ENCODE data around the gene UNC5B.

Gene UNC5B

GRCh38 chr10:71268758-71269157 lies 56.4 kb downstream of the UNC5B start:
- H3K9me3 ChIP-seq (ENCODE audit: control insufficient read depth, low read length) = no peaks in the 10 kb centered on the region

GRCh38 chr10:71269301-71270288 lies 57.2 kb downstream of the UNC5B start:
- H2AFZ ChIP-seq = no peak overlapping the region
- H3K79me2 ChIP-seq = no peaks in the 10 kb centered on the region
- H3K4me3 ChIP-seq (ENCODE audit: low read depth, low read length) = no peak overlapping the region
- H3K4me1 ChIP-seq = no peaks in the 10 kb centered on the region
- no peak overlapping the region for H3K27ac ChIP-seq
- no peaks in the 10 kb centered on the region for H3K9me3 ChIP-seq (ENCODE audit: control insufficient read depth, low read length)
- H3K9ac ChIP-seq = no peak overlapping the region
- no peak overlapping the region for H3K4me2 ChIP-seq (ENCODE audit: low read length)
- TF ChIP-seq CTCF (IDR thresholded peaks at IDR 0.05) = no peak
- no peaks in the 10 kb centered on the region for H3K27me3 ChIP-seq (ENCODE audit: control insufficient read depth, insufficient read depth, low read length)
- H3K36me3 ChIP-seq (ENCODE audit: control insufficient read depth, insufficient read depth, low read length) = no peaks in the 10 kb centered on the region

More at GRCh38 chr10:71268758-71269157, 56.4 kb downstream of the UNC5B start:
- H3K27ac ChIP-seq = no peak overlapping the region
- H3K79me2 ChIP-seq = no peaks in the 10 kb centered on the region
- H3K36me3 ChIP-seq (ENCODE audit: control insufficient read depth, insufficient read depth, low read length) = no peaks in the 10 kb centered on the region
- no peak overlapping the region for H3K4me3 ChIP-seq (ENCODE audit: low read depth, low read length)
- H3K4me1 ChIP-seq = no peaks in the 10 kb centered on the region
- no peaks in the 10 kb centered on the region for H3K27me3 ChIP-seq (ENCODE audit: control insufficient read depth, insufficient read depth, low read length)
- TF ChIP-seq CTCF (IDR thresholded peaks at IDR 0.05) = no peak
- no peak overlapping the region for H3K4me2 ChIP-seq (ENCODE audit: low read length)
- no peak overlapping the region for H3K9ac ChIP-seq
- no peak overlapping the region for H2AFZ ChIP-seq

GRCh38 chr10:71270301-71271220 lies 58.2 kb downstream of the UNC5B start:
- H3K4me3 ChIP-seq (ENCODE audit: low read depth, low read length) = no peak overlapping the region
- H3K9ac ChIP-seq = no peak overlapping the region
- H3K4me1 ChIP-seq = no peaks in the 10 kb centered on the region
- no peak overlapping the region for H2AFZ ChIP-seq
- peak; percentile 43 for TF ChIP-seq CTCF (IDR thresholded peaks at IDR 0.05)
- no peaks in the 10 kb centered on the region for H3K79me2 ChIP-seq
- H3K27ac ChIP-seq = no peak overlapping the region
- no peak overlapping the region for H3K4me2 ChIP-seq (ENCODE audit: low read length)
- no peaks in the 10 kb centered on the region for H3K27me3 ChIP-seq (ENCODE audit: control insufficient read depth, insufficient read depth, low read length)
- no peaks in the 10 kb centered on the region for H3K9me3 ChIP-seq (ENCODE audit: control insufficient read depth, low read length)
- H3K36me3 ChIP-seq (ENCODE audit: control insufficient read depth, insufficient read depth, low read length) = no peaks in the 10 kb centered on the region

GRCh38 chr10:71271662-71272055 lies 59.3 kb downstream of the UNC5B start:
- no peaks in the 10 kb centered on the region for H3K36me3 ChIP-seq (ENCODE audit: control insufficient read depth, insufficient read depth, low read length)
- H2AFZ ChIP-seq = no peak overlapping the region
- H3K9me3 ChIP-seq (ENCODE audit: control insufficient read depth, low read length) = no peaks in the 10 kb centered on the region
- no peak overlapping the region for H3K27ac ChIP-seq
- H3K27me3 ChIP-seq (ENCODE audit: control insufficient read depth, insufficient read depth, low read length) = no peaks in the 10 kb centered on the region
- no peaks in the 10 kb centered on the region for H3K4me1 ChIP-seq
- H3K4me2 ChIP-seq (ENCODE audit: low read length) = no peak overlapping the region
- no peak overlapping the region for H3K9ac ChIP-seq
- no peak for TF ChIP-seq CTCF (IDR thresholded peaks at IDR 0.05)
- no peaks in the 10 kb centered on the region for H3K79me2 ChIP-seq
- H3K4me3 ChIP-seq (ENCODE audit: low read depth, low read length) = no peak overlapping the region
